EL (cell line): ENCODE data around the gene SWSAP1.
"Not testable (repeated sequence)": the region's sequence is repeated elsewhere in the genome, so short reads cannot be mapped to it uniquely, and the experiment has no call there.

ENCODE experiments used
- DNase-seq: peaks from one replicate; pipeline ENCODE4 v3.0.0-alpha.2; 2016

Gene SWSAP1

DNA sequence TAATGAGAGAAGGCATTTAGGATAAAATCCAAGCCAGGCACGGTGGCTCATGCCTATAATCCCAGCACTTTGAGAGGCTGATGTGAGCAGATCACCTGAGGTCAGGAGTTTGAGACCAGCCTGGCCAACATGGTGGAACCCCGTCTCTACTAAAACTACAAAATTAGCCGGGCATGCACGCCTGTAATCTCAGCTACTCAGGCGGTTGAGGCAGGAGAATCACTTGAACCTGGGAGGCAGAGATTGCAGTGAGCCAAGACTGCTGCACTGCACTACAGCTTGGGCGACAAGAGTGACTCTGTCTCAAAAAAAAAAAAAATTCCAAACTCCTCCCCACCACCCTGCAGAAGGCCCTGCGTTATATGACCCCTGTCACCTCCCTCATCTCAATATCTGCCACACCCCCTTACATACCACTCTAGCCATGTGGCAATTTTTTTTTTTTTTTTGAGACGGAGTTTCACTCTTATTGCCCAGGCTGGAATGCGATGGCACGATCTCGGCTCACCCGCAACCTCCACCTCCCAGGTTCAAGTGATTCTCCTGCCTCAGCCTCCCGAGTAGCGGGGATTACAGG lies 4.9 kb downstream of the SWSAP1 start:
- not testable (repeated sequence) for DNase-seq

DNA sequence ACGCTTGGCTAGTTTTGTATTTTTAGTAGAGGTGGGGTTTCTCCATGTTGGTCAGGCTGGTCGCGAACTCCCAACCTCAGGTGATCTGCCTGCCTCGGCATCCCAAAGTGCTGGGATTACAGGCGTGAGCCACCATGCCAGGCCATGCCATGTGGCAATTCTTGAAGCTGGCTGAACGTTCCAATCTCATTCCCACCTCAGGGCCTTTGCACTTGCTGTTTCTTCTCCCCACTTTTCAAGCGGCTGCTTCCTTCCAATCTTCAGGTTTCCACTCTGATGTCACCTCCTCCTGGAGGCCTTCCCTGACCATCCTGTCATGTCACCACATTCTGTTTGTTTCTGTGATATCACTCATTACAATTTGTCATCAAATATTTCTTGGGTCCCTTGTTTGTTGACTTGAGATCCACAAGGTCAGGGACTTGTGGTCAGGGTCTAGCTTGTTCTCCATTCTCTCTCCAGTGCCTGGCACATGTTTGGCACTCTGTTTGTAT lies 5.4 kb downstream of the SWSAP1 start:
- no peak for DNase-seq

DNA sequence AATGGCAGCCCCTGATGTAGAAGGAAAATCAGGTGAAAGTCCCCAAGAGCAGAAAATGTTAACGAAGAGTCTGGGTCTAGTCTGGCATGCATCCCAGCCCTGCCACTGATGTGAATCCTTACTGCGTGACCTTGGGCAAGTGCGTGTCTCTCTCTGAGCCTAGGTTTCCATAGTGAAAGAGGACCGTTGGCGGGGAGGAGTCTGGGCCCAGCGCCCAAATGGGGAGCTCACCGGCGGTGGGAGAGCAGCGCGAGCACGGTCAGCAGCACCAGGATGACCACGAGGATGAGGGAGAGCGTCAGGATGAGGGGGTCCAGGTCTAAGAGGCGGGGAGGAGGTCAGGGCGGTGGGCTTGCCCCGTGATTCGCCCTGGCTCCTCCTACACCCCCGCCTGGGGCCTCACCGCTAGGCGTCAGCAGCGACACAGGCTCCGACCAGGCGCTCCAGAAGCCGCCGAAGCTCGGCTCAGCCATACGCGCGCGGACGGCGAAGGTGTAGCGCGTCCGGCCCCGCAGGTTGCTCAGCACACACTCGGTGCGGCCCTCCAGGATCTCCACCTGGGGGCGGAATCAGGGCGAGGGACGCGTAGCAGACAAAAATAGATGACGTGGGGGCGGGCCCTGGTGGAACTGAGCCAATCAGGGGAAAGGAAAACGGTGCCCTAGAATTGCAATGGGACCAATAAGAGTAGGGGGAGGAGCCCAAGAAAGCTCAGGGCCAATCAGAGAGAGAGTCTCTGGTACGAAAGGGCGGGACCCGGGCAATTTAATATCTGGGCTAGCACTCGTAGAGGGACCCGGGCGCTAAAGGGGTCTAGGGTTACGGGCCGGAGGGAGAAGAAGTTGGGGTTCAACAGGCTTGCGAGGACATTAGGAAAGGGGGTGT lies 6.4 kb downstream of the SWSAP1 start:
- peak; percentile 98 for DNase-seq

DNA sequence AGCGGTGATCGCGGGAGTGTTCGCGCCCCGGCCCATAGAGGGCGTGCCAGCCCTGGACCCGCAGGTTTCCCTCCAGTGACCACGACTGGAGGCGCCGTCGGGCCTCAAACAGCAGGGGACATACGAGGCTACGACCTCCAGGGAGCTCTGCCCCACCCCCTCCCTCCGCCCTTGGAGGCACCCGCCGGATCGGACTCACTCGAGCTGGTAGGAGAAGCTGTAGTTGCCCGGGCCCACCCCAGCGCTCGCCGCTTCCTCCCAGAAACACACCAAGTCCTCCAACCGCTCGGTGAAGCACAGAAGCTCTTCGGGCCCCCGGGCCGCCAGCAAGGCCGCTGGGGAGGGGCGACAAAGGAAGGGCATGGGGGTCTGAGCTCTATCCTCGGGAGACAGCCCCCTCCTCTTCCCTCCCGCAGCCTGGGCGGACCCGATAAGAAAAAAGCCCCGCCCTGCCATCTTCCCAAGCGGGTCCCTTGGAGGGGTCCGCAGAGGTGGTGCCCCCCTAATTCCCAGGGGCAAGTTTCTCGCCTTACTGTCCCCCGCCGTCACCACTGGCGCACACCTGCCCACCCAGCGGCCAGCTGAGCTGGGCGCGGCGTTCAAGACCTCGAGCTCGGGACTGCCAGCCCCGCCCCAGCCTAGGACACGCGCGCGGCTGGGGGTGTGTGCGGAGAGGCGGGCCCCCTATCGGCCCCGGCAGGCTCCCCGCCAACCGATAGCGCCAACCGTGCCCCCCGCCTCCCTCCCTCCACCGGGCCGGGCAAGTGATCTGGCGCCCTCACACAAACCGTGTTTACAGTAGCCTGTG lies 8.6 kb downstream of the SWSAP1 start:
- DNase-seq, result peak; percentile 50

DNA sequence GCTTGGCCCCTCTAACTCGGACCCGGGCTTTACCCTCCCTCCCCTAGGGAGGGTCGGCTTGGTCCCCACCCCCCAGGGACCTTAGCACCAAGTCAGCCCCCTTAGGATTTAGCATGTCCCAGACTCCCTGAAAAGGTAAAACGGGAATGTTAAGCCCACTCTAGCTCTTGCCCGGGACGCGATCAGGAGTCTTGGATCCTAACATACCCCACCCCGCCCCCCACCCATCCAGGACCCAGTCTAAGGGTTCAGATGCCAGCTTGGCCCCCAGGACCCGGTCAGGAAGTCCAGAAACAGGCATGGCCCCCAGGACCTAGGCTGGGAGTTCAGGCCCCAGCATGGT lies 9.2 kb downstream of the SWSAP1 start:
- no peak for DNase-seq

- no peak for DNase-seq
Measured at GRCh38 chr19:11384778-11385129, 10.3 kb downstream of the SWSAP1 start.

DNA sequence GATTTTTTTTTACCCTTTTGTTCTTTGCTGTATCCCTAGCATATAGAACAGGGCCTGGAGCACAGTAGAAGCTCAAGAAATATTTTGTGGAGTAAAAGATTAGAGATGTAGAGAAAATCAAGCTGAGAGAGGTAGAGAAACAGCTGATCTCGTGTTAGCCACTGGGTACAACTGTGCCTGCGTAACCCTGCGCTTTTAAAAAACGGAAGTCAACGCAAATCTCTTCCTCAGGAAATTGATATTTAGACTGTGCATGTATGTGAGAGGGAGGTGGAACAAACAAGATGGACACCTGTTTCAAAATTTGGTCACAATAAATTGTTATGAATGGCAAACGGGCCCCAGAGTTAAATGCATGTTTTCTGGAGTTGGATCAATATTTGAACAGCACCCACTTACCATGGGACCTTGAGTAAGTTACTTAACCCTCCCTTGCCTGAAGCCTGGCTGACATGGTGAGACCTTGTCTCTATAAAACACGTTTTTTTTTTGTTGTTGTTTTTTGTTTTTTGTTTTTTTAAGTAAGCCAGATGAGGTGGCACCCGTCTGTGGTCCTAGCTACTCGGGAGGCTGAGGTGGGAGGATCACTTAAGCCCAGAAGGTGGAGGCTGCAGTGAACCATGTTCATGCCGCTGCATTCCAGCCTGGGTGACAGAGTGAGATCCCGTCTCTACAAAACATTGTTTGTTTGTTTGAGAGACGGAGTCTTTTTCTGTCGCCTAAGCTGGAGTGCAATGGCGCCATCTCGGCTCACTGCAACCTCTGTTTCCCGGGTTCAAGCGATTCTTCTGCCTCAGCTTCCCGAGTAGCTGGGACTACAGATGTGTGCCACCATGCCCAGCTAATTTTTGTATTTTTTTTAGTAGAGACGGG lies 12.9 kb downstream of the SWSAP1 start:
- no peak for DNase-seq

DNA sequence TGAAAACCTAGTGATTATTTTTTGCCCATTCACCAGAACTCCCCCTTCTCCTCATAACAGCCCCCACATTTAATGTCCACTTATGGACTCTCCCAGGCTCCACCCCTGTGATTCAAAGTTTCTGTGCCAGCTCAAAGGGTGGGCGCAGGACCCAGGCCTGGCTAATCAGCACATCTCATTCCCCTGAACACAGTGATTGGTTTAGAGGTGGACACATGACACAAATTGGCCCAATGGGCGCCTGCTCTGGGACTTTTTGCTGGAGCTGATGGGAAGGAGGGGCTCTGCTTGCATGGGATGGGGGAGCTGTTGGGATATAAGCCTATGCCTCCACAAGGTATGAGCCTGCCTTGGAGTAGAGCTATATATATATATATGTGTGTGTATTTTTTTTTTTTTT lies 15.9 kb downstream of the SWSAP1 start:
- no peak for DNase-seq

DNA sequence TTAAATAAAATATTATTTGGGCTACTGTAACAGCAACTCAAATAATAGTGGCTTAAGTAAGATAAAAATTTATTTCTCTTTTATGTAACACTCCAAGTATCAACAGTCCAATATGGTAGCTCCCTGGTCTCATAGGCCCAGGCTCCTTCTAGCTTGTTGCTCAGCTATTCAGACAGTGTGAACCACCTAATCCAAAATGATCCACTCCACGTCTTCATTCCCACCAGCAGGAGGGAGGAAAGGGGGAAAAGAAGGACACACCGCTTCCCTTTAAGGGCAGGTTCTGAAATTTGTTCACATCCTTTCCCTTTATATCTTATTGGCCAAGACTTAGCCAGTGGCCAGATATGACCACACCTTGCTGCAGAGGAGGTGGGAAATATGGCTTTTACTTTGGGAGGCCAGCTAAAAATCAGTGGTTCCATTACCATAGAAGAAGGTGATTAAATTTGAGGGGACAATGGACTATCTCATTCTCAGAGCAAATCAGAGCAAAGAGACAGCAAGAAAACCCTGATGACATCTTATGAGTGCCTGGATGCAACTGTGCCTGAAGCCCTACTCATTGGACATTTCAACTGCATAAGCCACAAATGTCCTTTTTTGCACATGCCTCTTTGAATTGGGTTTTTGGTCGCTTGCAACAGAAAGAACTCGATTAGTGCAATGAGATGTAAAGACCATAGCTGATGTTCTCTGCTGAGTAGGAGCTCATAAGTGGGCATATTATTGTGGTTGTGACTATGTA lies 16.6 kb downstream of the SWSAP1 start:
- DNase-seq, result no peak

GRCh38 chr19:11397089-11397610 lies 22.7 kb downstream of the SWSAP1 start:
- no peak for DNase-seq

- no peak for DNase-seq
Measured at GRCh38 chr19:11399667-11400066, 25.2 kb downstream of the SWSAP1 start.

- DNase-seq, result no peak
Measured at GRCh38 chr19:11400798-11401197, 26.3 kb downstream of the SWSAP1 start.

DNA sequence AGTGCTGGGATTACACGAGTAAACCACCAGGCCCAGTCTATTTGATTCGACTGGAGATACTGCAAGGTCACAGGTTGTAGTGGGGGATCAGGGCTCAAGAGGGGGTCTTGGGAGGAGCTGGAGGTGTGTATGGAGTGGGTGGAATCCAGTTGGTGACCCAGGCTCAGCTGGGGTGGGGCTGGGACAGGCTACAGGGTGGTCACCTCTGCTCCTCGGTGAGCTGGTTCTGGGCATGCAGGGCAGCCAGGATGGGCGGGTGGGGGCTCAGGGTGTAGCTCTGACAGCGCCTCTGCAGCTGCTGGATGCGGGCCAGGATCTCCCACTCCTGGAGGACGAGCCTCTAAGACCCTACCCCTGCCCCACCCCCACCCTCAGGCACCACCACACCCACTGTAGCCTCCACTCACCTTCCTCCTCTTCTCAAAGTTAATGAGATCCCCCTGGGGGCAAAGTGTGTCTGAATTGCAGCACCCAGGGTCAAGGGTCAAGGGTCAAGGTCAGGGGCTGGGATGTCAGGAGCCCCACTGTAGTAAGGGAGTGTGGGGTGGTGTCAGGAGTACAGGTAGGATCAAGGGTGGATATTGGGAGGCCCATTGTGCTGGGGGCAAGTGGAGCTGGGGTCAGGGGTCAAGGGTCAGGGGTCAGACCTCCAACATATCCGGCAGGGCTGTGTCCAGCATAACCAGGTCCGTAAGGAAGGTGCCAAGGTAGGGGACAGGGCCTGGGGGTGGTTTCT lies 27.5 kb downstream of the SWSAP1 start:
- DNase-seq, result no peak

GRCh38 chr19:11404588-11405222 lies 30.2 kb downstream of the SWSAP1 start:
- DNase-seq, result no peak

DNA sequence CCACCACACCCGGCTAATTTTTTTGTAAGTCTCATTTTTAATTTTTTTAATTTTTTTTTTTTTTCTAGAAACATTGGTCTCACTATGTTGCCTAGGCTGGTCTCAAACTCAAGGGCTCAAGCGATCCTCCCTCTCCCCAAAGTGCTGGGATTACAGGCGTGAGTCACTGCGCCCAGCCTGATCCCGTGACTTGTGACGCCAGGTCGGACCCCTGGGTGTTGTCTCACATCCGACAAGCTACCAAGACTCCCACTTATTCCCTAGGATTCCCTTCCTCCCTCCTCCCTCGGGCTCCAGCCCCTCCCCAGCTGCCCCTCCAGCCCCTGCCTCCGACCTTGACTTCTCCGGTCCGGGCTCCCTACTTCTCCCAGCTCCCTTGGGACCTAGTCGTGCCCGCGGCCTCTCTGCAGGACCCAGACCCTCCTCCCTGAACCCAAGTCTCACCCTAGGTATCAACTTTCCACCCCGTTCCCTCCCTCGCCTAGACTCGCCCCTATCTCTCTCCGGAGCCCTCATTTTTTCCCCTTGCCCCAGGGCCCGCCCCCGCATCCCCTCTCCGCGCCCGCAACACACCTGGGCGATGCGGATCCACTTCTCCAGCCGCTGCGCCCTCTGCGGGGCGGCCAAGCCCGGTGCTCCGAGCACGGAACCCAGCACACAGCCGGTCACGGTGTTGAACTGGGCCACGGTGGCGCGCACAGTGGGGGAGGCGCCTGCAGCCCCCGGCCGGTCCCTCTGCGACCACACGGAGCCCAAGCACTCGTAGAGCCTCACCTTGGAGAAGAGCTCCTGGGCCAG lies 31.6 kb downstream of the SWSAP1 start:
- DNase-seq, result no peak

- DNase-seq, result not testable (repeated sequence)
Measured at GRCh38 chr19:11406703-11407236, 32.3 kb downstream of the SWSAP1 start.

DNA sequence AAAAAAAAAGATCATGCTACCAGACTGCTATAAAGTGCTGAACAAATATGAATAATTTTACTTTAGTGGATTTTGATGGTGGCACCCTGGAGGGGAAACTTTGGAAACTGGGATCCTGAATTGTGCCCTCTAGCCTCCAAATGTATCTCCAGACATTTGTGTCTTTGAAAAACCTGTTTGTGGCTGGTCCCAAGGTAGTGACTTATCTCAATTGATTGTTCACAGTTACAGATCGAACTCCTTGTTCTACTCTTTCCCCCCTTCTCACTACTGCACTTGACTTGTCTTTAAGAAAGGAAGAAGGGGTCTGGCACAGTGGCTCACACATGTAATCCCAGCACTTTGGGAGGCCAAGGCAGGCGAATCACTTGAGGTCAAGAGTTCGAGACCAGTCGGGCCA lies 34.1 kb downstream of the SWSAP1 start:
- DNase-seq, result no peak

GRCh38 chr19:11410682-11411081 lies 36.2 kb downstream of the SWSAP1 start:
- DNase-seq, result peak; percentile 74

DNA sequence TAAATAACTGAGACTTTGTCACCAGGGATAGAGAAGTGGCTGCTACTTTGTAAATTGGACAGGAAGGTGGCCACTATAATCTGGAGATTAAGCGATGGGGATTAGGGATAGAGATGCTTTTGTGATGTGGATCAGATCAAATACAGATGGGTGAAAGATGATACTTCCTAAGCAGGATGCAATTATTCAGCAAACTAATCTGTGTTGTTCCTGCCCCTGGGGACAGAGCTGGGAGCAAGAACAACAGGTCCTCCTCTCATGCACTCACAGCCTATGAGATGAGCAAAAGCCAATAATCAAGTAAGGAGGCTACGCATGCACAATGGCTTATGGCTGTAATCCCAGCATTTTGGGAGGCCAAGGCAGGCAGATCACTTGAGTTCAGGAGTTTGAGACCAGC lies 40.1 kb downstream of the SWSAP1 start:
- DNase-seq, result no peak
